ENCODE data around the gene NBPF9.
"Not testable (repeated sequence)": the region's sequence is repeated elsewhere in the genome, so short reads cannot be mapped to it uniquely, and the experiment has no call there.

The NBPF9 gene, protein sequence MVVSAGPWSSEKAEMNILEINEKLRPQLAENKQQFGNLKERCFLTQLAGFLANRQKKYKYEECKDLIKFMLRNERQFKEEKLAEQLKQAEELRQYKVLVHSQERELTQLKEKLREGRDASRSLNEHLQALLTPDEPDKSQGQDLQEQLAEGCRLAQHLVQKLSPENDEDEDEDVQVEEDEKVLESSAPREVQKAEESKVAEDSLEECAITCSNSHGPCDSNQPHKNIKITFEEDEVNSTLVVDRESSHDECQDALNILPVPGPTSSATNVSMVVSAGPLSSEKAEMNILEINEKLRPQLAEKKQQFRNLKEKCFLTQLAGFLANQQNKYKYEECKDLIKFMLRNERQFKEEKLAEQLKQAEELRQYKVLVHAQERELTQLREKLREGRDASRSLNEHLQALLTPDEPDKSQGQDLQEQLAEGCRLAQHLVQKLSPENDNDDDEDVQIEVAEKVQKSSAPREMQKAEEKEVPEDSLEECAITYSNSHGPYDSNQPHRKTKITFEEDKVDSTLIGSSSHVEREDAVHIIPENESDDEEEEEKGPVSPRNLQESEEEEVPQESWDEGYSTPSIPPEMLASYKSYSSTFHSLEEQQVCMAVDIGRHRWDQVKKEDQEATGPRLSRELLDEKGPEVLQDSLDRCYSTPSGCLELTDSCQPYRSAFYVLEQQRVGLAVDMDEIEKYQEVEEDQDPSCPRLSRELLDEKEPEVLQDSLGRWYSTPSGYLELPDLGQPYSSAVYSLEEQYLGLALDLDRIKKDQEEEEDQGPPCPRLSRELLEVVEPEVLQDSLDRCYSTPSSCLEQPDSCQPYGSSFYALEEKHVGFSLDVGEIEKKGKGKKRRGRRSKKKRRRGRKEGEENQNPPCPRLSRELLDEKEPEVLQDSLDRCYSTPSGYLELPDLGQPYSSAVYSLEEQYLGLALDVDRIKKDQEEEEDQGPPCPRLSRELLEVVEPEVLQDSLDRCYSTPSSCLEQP (N-terminal part only)

DNA sequence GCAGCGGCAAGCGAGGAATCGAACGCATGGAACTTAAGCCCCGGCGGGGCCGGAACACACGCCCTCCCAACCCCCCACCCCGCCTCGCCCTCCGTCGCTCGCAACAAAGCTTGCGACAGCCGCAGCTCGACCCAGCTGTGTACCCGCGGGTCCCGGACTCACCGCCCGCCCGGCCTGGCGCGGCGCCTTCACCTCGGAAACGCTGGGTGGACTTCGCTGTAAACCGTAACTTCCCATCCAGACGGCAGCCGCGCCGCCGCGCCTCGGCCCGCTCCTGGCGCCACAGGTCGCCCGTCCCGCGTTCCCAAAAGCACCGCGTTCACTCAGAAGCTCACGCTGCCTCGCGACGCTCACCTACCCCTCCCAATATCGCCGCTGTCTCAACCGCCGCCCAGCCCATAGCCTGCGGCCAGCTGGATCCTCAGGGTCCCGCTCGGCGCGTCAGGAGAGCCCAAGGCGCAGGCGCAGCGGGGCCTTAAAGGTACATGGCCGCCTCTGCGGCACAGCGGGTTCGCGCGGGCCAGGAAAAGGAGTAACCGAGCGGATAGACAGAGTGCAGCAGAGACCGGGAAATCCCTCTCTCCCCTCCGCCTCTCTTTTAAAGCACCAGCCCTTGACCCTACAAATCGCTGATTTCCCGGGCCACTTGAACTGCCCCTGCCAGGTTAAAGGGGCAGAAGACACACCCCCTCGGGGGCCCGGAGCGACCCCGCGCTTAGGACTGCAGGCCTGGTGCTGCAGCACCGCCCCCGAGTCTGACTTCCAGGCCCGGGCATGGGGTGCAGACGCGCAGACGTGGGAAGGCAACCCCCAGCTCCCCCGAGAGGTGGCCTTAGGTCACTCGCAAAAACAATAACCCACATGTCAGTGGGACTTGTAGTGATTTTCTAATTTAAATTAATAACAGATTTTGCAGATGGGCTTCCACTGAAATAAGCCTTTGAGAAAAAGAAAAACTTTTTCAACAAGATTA, at the start of gene NBPF9:
TSS of gene NBPF9 (minus strand) at position 443 of the 973 bp plus-strand sequence. CDS start 21,412 bp downstream, outside the sequence.
- DNase-seq (ENCODE audit: low read depth in 2 of 2): peak; percentile 15 to 19

DNA sequence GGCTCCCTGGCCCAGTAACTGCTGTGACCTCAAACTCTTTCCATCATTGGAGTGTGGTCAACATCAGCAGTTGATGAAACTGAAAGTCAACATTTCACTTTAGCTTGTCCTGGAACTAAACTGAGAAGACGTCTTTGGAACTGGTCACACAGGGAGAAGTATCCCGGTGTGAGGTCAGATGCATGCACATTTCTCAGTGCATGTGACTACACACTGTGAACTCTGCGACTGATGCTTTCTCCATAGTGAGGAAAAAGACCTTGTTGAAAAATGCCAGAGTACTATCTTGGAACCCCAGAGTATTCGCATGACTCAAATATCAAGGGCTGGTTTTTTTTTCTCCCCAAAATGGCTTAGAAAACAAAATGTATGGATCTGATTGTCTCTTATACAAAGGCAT, 46.6 kb upstream of the NBPF9 start:
- DNase-seq (ENCODE audit: low read depth in 2 of 2): not testable (repeated sequence)

DNA sequence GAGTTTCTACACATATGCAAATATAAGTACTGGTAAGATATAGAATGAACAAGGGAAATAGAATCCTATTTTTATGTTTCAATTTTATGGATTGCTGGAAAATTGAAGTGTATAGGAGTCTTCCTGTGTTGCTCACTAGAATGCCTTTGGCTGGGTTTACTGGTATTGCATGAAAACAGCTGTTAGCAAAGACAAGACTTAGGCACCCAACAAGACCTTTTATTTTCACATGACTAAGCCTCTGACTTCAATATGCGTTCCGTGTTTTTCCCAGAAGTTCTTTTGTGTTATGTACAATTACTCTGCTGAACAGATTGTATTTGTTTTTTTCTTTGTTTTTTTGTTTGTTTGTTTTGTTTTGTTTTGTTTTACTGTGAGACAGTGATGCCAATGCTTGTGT, 34.2 kb upstream of the NBPF9 start:
- not testable (repeated sequence) for DNase-seq (ENCODE audit: low read depth in 2 of 2)

DNA sequence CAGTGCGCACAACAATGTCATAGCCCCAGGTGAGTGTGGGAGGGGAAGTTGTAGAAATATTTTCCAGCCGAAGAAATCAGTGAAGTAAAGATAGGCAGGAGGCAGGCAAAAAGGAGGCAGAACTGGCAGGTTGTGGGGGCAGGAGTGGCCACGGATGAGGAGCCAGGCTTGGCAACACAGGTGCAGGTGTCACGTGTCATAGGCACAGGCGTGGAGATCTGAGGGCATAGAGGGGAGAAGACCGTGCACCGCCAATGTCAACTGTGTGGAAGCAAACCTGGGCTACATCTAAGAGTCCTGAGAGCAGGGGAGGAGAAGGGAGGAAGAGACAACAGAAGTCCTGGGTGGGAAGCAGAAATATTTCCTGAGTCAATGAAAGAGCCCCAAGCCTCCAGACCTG, 27.6 kb upstream of the NBPF9 start:
- DNase-seq (ENCODE audit: low read depth in 2 of 2): not testable (repeated sequence)

DNA sequence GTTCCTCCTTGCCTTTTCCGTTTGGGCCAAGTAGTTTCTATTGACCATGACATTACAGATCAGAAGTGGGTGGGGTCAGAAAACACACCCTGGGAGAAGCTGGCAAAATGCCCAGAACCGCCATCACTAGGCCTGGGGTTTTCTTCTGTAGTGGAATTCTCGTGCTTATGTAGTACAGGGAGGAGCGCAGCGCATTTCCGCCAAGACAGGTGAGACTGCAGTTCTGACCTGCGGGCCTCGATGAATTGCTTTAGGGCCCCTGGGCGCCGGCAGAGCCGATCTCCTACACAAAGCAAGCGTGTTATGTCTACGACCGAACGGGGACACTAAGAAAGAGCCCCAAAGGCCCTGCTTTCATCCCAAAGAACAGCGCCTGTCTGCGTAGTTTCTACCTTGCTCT, 25.9 kb upstream of the NBPF9 start:
- not testable (repeated sequence) for DNase-seq (ENCODE audit: low read depth in 2 of 2)

DNA sequence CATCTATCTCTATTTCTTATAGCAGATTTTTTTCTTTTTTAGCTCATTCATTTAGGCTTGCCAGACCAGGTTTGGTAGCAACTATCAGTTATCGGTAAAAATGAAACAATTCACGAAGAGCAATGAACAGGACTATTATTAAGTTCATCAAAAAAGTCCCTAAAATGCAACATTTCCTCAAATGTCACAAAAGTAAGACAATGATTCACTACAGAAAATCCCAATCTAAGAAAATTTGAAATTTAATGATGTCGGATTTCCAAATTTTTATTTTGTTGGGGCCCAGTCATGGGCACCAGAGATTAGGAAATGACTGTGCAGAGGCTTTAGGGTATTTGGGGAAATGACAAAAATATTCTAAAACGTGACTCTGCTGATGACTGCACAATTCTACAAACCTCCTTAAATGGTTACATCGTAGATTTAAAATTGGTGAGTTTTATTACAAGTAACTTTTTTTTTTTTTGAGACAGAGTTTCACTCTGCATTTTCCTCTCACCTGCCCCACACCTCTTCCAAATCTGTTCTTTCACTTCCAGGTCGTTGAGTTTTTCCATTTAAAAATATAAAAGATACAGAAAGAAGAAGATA, 23.3 kb upstream of the NBPF9 start:
- not testable (repeated sequence) for DNase-seq (ENCODE audit: low read depth in 2 of 2)

DNA sequence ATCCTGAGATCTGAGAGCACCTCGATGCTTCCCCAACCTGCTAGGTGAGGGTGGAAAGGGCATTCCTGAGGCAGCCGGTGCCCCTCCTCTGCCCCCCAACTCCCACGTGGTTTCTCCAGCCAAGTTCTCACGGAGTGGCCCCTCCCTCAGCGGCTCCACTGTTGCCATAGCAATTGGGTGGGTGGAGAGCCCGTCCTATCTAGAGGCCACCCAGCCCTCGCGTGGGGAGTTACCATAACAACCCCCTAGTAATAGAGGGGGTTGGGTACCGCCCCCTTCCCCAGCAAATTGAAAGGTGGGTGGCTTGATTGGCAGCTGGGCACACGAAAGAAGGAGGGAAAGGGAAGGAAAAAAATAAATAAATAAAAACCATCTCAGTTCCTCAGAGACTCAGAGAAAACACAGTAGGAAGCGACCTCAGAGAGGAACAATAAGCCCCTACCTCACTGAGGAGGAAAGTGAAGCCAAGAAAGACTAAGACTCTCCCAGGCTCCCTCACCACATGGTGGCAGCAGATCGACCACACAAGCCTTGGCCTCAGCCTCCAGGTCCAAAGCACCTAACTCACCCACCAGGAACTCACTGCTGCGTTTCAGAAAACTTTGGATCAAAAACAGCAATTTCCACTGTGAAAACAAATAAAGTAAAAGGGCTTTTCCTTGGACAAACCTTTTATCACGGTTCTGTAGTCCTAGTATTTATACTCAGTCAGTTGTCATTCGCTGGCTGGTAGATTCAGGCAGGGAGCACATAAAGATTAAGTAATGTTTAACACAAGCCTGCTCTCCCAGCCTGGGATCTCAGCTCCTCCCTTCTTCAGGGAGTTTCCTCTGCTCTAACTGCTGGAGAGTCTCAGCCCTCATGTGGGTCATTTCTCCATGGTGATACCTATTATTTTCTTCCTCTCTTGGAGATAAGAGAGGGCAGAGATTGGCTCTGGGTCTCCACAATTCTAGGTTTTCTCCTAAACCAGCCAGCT, 20.9 kb upstream of the NBPF9 start:
- not testable (repeated sequence) for DNase-seq (ENCODE audit: low read depth in 2 of 2)

DNA sequence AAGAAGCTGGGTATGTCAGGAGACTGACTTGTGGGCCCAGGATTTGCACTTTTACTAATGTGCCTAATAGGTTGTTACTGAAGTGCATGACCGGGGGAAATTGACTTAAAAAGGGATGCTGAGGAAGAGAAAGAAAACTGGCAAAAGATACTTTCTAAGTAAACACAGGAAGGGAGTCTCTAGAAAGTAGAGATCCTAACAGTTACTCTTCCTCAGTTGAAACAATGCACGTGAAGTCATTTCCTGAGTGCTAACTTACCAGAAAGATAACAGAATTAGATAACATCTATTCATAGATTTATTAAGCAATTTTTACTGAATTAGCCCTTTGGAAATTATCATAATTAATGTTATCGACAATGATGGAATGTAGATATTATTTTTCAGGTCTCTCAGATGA, 9.5 kb upstream of the NBPF9 start:
- not testable (repeated sequence) for DNase-seq (ENCODE audit: low read depth in 2 of 2)

DNA sequence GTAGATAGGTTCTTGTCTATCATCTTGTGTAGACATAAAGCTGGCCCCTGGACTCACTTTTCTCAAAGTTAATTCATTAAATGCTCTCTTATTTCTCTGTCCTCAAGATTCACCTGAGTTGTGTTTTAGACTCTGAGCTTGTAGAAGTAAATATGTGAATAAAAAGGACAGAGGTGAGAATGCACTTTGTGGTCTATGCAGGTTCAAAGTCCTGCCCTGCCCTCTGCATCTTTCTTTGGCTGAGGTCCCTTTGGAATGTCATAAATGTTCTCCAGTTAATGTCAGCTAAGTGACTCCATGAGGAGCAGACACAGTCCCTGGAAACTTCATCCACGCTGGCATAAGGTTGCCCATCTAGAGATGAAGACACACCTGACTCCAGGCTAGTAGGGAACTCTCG, 7.0 kb upstream of the NBPF9 start:
- not testable (repeated sequence) for DNase-seq (ENCODE audit: low read depth in 2 of 2)

DNA sequence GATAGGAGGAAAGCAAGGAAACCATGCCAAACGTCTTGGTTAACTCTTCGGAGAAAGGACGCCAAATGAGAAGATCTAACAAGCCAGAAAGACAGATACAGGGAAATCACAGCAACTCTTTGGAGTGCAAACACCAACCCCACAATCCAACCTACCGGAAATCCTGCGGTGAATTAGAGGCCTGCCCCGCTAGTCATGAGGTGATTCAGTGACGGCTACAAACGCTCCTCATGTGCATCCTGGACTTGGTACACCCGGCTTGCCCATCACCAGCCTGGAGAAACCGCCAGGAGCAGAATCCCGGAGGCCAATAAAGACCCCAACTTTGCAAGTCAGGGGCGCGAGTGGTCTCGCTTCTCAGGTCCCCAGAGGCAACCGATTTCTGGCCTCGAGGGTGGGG, 777 bp downstream of the NBPF9 start:
- DNase-seq (ENCODE audit: low read depth in 2 of 2): not testable (repeated sequence)

DNA sequence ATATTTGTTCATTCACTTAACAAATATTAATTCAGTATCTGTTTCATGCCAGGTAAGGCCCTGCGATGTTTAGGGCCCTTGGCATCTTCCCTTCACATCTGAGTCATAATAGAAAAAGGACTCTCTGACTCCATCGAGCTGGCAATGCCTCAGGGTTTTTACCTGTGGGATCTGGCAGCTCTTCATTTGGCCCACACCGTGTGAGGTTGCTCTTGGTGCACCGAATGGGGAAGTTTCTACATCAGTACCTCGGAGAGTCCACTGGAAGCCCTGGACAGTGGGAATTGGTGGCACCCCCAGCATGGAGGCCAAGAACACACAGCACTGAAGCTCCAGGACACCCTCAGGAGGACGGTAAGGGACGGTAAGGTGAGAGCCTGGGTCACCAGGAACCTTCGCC, 5.1 kb downstream of the NBPF9 start:
- DNase-seq (ENCODE audit: low read depth in 2 of 2): not testable (repeated sequence)

DNA sequence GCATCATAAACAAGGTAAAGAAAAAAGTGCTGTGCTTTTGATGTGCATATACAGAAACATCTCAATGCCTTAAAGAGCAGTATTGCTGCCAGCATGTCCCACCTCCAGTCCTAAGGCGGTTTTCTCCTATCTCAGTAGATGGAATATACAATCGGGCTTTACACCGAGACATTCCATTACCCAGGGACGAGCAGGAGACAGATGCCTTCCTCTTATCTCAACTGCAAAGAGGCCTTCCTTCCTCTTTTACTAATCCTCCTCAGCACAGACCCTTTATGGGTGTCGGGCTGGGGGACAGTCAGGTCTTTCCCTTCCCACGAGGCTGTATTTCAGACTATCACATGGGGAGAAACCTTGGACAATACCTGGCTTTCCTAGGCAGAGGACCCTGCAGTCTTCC, 10.2 kb downstream of the NBPF9 start:
- not testable (repeated sequence) for DNase-seq (ENCODE audit: low read depth in 2 of 2)

DNA sequence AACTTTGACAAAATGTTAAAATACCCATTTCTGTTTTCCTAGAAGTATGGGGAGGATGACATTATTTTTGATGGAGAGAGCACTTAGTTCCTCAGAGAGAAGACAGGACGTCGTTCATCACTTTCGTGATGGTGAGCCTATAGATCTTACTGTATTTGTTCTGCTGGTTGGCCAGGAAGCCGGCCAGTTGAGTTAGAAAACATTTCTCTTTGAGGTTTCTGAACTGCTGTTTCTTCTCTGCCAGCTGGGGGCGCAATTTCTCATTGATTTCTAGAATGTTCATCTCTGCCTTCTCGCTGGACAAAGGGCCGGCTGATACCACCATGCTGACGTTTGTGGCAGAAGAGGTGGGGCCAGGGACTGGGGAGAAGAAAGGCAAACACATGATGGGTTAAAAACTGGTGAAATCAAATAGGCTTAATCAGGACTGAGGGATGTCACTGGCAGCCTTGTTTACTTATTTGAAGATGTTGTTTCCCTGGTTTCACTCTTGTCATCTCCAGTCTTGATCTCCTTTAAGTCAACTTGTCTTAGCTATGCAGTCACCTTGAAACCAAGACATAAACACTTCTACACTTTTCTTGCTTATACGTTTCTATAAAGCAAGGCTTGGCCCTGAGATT, 27.7 kb downstream of the NBPF9 start:
- DNase-seq (ENCODE audit: low read depth in 2 of 2): not testable (repeated sequence)

DNA sequence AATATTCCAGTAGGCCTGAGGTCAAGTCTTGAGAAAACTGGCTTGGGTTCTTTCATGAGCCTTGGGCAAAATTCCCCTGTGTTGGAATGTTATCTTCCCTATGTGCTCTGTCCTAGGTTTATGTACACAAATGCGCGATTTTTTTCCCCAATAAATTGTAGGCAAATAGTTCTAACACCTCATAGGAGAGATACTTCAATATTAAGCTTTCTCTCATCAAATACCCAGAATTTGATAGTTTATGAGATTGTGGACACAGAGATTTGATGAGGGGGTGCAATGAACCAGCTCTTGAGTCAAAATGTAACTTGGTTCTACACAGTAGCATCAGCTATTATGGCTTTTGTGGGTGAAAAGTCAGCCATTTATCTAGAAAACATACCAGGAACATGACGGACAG, 38.7 kb downstream of the NBPF9 start:
- not testable (repeated sequence) for DNase-seq (ENCODE audit: low read depth in 2 of 2)

DNA sequence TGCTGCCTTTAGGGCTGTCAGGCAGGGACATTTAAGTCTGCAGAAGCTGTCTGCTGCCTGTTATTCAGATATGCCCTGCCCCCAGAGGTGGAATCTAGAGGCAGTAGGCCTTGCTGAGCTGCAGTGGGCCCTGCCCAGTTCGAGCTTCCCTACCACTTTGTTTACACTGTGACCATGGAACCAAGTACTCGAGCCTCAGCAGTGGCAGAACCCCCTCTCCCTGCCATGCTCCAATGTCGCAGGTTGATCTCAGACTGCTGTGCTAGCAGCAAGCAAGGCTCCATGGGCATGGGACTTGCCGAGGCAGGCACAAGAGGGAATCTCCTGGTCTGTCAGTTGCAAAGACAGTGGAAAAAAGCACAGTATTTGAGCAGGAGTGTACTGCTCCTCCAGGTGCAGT, 60.3 kb downstream of the NBPF9 start:
- not testable (repeated sequence) for DNase-seq (ENCODE audit: low read depth in 2 of 2)

DNA sequence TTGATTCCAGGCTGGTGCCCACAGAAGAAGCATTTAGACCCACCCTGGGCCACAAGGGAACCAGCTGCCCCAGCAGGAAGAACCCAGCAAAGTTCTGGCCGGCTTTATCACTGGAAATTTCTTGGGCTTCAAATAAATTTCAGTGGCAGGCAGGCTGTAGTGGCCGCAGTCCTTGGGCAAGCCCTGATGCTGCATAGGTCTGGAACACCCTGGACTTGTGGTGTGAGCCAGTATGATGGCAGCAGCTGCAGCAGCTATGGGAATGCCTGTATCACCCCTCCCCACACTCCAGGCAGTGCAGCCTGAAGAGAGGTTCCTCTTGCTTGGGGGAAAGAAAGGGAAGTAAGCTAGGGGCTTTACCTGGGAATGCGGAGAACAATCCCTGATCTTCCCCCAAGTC, 69.4 kb downstream of the NBPF9 start:
- DNase-seq (ENCODE audit: low read depth in 2 of 2): not testable (repeated sequence)

DNA sequence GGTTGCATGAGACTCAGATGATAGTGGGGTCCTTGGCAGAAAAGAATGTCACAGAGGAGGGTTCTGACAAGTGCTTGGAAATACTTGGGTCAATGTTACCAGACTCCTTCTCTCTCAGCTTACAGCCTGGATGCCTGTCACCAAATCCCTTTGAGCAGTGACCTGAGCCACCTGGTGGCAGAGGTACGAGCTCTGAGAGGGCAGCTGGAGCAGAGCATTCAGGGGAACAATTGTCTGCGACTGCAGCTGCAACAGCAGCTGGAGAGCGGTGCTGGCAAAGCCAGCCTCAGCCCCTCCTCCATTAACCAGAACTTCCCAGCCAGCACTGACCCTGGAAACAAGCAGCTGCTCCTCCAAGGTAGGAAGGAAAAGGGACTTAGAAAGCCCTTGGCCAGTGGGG, 79.0 kb downstream of the NBPF9 start:
- not testable (repeated sequence) for DNase-seq (ENCODE audit: low read depth in 2 of 2)

DNA sequence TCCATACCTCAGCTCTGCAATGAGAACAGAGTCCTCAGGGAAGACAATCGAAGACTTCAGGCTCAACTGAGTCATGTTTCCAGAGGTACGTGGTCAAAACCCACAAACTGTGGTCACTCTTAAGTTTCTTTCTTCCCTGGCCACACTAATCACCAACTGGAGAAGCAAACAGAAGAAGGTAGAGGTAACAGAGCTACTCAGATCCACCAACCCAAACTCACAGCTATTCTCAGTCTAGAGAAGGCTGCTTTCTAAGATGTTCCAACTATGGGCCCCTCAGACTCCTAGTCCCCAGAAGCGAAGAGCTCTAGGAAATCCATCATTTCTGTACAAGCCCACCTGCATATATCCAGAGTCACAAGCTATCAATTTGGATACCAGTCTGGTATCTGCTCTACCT, 84.8 kb downstream of the NBPF9 start:
- not testable (repeated sequence) for DNase-seq (ENCODE audit: low read depth in 2 of 2)

DNA sequence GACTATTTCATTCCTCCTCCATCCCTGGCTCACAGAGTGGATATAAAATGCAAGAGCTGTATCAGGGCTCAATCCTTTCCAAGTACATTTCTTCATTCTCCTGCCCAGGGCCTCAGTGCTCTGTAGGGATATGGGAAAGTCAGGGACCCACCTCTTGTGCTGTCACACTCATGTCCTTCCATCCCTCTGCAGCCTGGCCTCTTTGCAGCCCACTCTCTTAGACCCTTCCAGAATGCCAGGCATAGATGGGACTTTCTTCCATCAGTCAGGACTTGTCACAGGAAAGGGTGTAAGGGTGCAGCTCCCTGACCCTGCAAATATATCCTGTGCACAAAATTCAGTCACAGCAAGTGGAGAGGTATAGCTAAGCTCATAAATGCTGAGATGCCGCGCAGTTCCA, 86.7 kb downstream of the NBPF9 start:
- not testable (repeated sequence) for DNase-seq (ENCODE audit: low read depth in 2 of 2)
